ENCODE measurements around the gene PLEKHA7. TPM values are rescaled to one million over a fixed set of nuclear protein-coding genes. Genes with fewer than 3 reads are reported as not detected.

Gene PLEKHA7
- total and polyA plus RNA-seq, 2 of the 4 experiments (the other 2 are of a cell fraction), result 0.12 TPM; not detected in 1

- in situ Hi-C loops (cut with MboI; ENCODE audit: low sequenced_read_pairs) (loop anchor here (10.0 kb wide), 1 partner anchor 279 kb away; no protein-coding TSS in a partner anchor), intact Hi-C loops (cut with micrococcal nuclease) (loop anchor here (1.0 to 10.0 kb wide), 5 partner anchors 97 to 1458 kb away; no protein-coding TSS in a partner anchor), dilution Hi-C loops (cut with HindIII; ENCODE audit: low sequenced_read_pairs, unreplicated experiment) (no loop called here)
- Histone ChIP-seq H3K56ac (ENCODE audit: extremely low read depth, insufficient read depth, low read length) (no peak overlapping the region), H3K14ac (replicated peaks; ENCODE audit: low read depth, low read length) (no peak overlapping the region), H2AFZ (replicated peaks; ENCODE audit: low read length, poor library complexity) (peak overlapping the region; percentile 66), H4K91ac (ENCODE audit: insufficient read depth, low read depth, low read length) (no peak overlapping the region), H3K18ac (ENCODE audit: low read depth, low read length) (no peak overlapping the region), H3K9me1 (ENCODE audit: insufficient read depth, low read length) (no peaks in the 10 kb centered on the region; the same call in 1 of the 2 replicates), H4K20me1 (ENCODE audit: insufficient read depth, low read length) (no peaks in the 10 kb centered on the region), H3K9me3 (ENCODE audit: control insufficient read depth, insufficient read depth, low read length) (no peaks in the 10 kb centered on the region), H3K27ac (ENCODE audit: insufficient read depth, low read length) (no peak overlapping the region), H4K5ac (ENCODE audit: low read depth, low read length) (no peak overlapping the region), H3K4me1 (ENCODE audit: control insufficient read depth, insufficient read depth, low read length) (no peaks in the 10 kb centered on the region), H4K8ac (ENCODE audit: low read depth in 2 of 2, low read length in 2 of 2) (no peak overlapping the region), H3K9ac (ENCODE audit: low read depth, low read length) (no peak overlapping the region), H2BK20ac (ENCODE audit: low read depth, low read length) (no peak overlapping the region), H2BK120ac (ENCODE audit: low read depth, low read length) (no peak overlapping the region), H3K4me3 (ENCODE audit: insufficient read depth, low read depth, low read length) (no peak overlapping the region), H3K4me2 (ENCODE audit: low read depth, low read length) (no peak overlapping the region), H3K36me3 (ENCODE audit: control insufficient read depth, insufficient read depth, low read length) (no peaks in the 10 kb centered on the region), H2BK15ac (ENCODE audit: low read depth, low read length) (no peak overlapping the region), H3K4ac (ENCODE audit: low read depth, low read length) (0 out of 2 replicates have a peak overlapping the region, but pooled peaks have one; percentile 27), H2AK5ac (ENCODE audit: low read depth, low read length) (no peak overlapping the region), H2BK5ac (ENCODE audit: low read depth, low read length, poor library complexity, severe bottlenecking) (no peak overlapping the region), H2AK9ac (replicated peaks; ENCODE audit: low read depth, low read length, poor library complexity) (no peak overlapping the region), H3K23ac (ENCODE audit: low read depth, low read length) (no peak overlapping the region), H3K79me1 (ENCODE audit: low read depth in 1 of 2, low read length in 2 of 2) (no peaks in the 10 kb centered on the region), H3K27me3 (ENCODE audit: control insufficient read depth, insufficient read depth, low read length) (no peaks in the 10 kb centered on the region; the same call in 1 of the 2 replicates)
- POLR2A ChIA-PET (ENCODE audit: unreplicated experiment), result no interaction called here
- peak; percentile 95 for ATAC-seq (ENCODE audit: low read depth)
- TF ChIP-seq FOS (IDR thresholded peaks at IDR 0.05; ENCODE audit: low read depth, low read length), result no peak
- TF ChIP-seq, protein P1, sequence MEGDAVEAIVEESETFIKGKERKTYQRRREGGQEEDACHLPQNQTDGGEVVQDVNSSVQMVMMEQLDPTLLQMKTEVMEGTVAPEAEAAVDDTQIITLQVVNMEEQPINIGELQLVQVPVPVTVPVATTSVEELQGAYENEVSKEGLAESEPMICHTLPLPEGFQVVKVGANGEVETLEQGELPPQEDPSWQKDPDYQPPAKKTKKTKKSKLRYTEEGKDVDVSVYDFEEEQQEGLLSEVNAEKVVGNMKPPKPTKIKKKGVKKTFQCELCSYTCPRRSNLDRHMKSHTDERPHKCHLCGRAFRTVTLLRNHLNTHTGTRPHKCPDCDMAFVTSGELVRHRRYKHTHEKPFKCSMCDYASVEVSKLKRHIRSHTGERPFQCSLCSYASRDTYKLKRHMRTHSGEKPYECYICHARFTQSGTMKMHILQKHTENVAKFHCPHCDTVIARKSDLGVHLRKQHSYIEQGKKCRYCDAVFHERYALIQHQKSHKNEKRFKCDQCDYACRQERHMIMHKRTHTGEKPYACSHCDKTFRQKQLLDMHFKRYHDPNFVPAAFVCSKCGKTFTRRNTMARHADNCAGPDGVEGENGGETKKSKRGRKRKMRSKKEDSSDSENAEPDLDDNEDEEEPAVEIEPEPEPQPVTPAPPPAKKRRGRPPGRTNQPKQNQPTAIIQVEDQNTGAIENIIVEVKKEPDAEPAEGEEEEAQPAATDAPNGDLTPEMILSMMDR (conservative IDR thresholded peaks at IDR 0.05; ENCODE audit: low read depth, low read length), result peak; percentile 85
- TF ChIP-seq SMC3 (IDR thresholded peaks at IDR 0.05; ENCODE audit: low read depth, low read length), result peak; percentile 74
- TF ChIP-seq RAD21 (IDR thresholded peaks at IDR 0.05; ENCODE audit: low read length), result peak; percentile 79
- no peak for TF ChIP-seq RFX5 (IDR thresholded peaks at IDR 0.05; ENCODE audit: low read depth, low read length)
- WGBS, 2 experiments (ENCODE audit: extremely low coverage in 2 of 2, insufficient read length in 1 of 2), result 10% methylated on average over 2 of the region's 7 CpGs; no CpG with 5 or more reads in 1 of the 2 experiments
- DNase-seq, result peak; percentile 75
- CTCF ChIA-PET, result interaction anchor here (0.5 to 2.3 kb wide), 7 partner anchors 12 to 277 kb away, joined by 3 to 12 read pairs (median 4); no protein-coding TSS in a partner anchor
- no TSS peak for BruUV-seq (replicated peaks)
These were observed 228.6 kb downstream of the PLEKHA7 start for GRCh38 chr11:16785520-16786128.
